Right renal cortex interstitium (tissue), 3 donors: ENCODE measurements around the gene VASP. TPM values are rescaled to one million over a fixed set of nuclear protein-coding genes. Genes with fewer than 3 reads are reported as not detected.

ENCODE experiments used
- DNase-seq, 3 donors: peaks; one replicate each; pipeline ENCODE4 v3.0.0-alpha.2; 2013; ENCODE audit warnings: low read depth in 3 of 3, low spot score in 2 of 3
- polyA plus RNA-seq, 3 donors: library from polyadenylated mRNA; unstranded; fragments of 120-200 nt; gene quantifications; one replicate each; pipeline ENCODE4 v1.2.1, GENCODE V29; 2013; ENCODE audit not compliant: insufficient read length in 3 of 3

Gene VASP
- polyA plus RNA-seq, 3 donors, result 45.6 to 49.3 (median 48.8) TPM

GRCh38 chr19:45473682-45474605, 33.3 kb upstream of the VASP start:
- DNase-seq, result no peak

GRCh38 chr19:45474606-45475521, 32.4 kb upstream of the VASP start:
- DNase-seq, result no peak

GRCh38 chr19:45475537-45476291, 31.6 kb upstream of the VASP start:
- no peak for DNase-seq

- no peak for DNase-seq
These were observed 31.0 kb upstream of the VASP start for GRCh38 chr19:45476304-45476703.

- DNase-seq, result no peak
These were observed 30.1 kb upstream of the VASP start for GRCh38 chr19:45477186-45477585.

GRCh38 chr19:45477713-45478453, 29.4 kb upstream of the VASP start:
- no peak for DNase-seq

GRCh38 chr19:45478454-45479238, 28.6 kb upstream of the VASP start:
- peak in 2 of 3 donors; percentile 80 to 94 for DNase-seq

- no peak for DNase-seq
These were observed 24.2 kb upstream of the VASP start for GRCh38 chr19:45483033-45483432.

GRCh38 chr19:45484273-45484945, 22.9 kb upstream of the VASP start:
- no peak for DNase-seq

GRCh38 chr19:45485305-45486077, 21.8 kb upstream of the VASP start:
- DNase-seq, result peak in 1 of 3 donors; percentile 81

GRCh38 chr19:45488708-45489107, 18.6 kb upstream of the VASP start:
- no peak for DNase-seq

GRCh38 chr19:45489216-45489855, 17.9 kb upstream of the VASP start:
- no peak for DNase-seq

GRCh38 chr19:45492137-45492626, 15.1 kb upstream of the VASP start:
- no peak for DNase-seq

GRCh38 chr19:45492627-45493470, 14.4 kb upstream of the VASP start:
- DNase-seq, result no peak

GRCh38 chr19:45494261-45494916, 12.9 kb upstream of the VASP start:
- DNase-seq, result no peak

- no peak for DNase-seq
These were observed 12.1 kb upstream of the VASP start for GRCh38 chr19:45495178-45495577.
